Esophagus squamous epithelium (tissue), 4 donors: ENCODE results near the gene EPDR1.

ENCODE experiments used
- POLR2A ChIP-seq, 4 donors: fragments of 450-650 bp; IDR thresholded peaks; one replicate each; pipeline ENCODE4 v1.6.1; 2017; ENCODE audit warnings: antibody characterized with exemption in 4 of 4, mild to moderate bottlenecking in 4 of 4, moderate library complexity in 3 of 4
- TF ChIP-seq, protein P1 (sequence below), 6 experiments: fragments of 450-650 bp in 4 of 6; fragments of 200-600 bp in 2 of 6; sonication (generic) in 2 of 6; IDR thresholded peaks; one replicate each; pipeline ENCODE4 v1.5.1; 2016 to 2019; ENCODE audit warnings: antibody characterized with exemption in 6 of 6, mild to moderate bottlenecking in 4 of 6, moderate library complexity in 4 of 6

DNA sequence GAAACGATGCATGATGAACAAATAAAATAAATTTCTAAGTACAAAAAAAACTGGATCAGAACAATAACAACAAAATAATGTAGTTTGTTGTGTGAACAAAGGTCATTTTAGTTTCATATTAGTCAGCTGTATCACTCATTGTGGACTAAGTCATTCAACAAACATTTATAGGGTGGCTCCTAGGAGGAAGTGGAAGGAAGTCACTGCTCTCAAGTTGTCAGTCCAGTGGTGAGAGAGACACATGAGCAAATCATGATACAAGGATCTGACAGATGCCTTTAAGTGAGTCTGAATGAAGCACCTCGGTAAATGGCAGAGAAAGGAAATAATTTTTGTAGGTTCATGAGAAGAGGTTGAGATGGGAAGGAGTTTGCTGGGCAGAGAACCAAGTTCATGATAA lies 56.8 kb downstream of the EPDR1 start:
- TF ChIP-seq POLR2A (IDR thresholded peaks at IDR 0.05): no peak
- TF ChIP-seq, protein P1, sequence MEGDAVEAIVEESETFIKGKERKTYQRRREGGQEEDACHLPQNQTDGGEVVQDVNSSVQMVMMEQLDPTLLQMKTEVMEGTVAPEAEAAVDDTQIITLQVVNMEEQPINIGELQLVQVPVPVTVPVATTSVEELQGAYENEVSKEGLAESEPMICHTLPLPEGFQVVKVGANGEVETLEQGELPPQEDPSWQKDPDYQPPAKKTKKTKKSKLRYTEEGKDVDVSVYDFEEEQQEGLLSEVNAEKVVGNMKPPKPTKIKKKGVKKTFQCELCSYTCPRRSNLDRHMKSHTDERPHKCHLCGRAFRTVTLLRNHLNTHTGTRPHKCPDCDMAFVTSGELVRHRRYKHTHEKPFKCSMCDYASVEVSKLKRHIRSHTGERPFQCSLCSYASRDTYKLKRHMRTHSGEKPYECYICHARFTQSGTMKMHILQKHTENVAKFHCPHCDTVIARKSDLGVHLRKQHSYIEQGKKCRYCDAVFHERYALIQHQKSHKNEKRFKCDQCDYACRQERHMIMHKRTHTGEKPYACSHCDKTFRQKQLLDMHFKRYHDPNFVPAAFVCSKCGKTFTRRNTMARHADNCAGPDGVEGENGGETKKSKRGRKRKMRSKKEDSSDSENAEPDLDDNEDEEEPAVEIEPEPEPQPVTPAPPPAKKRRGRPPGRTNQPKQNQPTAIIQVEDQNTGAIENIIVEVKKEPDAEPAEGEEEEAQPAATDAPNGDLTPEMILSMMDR (IDR thresholded peaks at IDR 0.05): no peak
